Astrocyte of the spinal cord (primary cell): ENCODE data around the gene HMGB4.

Experiments used
- DNase-seq: peaks from one replicate; pipeline ENCODE4 v3.0.0; 2011; ENCODE audit warnings: low read depth, low spot score
- H3K4me3 ChIP-seq: 2 replicates; pipeline ENCODE4 v1.5.1; 2011; ENCODE audit warnings: low read depth, mild to moderate bottlenecking, low read length, moderate library complexity
- in situ Hi-C: cut with HindIII; loops from 2 replicates; pipeline ENCODE4 v1.10.0; 2017; ENCODE audit warnings: low sequenced_read_pairs
- TF ChIP-seq, protein P1 (sequence below): IDR thresholded peaks from 2 replicates; pipeline ENCODE4 v1.5.1; 2012; ENCODE audit warnings: low read depth, mild to moderate bottlenecking, low read length, inconsistent platforms

HMGB4 gene, protein sequence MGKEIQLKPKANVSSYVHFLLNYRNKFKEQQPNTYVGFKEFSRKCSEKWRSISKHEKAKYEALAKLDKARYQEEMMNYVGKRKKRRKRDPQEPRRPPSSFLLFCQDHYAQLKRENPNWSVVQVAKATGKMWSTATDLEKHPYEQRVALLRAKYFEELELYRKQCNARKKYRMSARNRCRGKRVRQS

DNA sequence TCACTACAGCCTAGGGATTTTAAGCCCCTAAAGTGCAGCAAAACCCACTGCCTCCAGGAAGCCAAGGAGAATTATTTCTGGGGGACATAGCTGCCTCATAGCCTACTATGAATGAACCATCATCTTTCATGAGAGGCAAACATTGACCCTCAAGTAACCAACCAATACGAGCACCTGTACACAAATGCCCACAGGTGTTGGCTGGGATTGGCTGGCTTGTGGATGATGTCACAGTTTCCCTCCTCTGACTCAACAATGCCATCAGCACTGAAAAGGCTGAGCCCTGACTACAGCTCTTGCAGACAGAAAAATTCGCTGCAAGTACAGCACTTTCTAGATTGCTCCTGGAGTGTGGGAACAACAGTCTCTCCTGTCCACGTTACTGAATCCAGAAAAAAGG lies at the start of gene HMGB4:
Gene HMGB4, plus strand, starts transcription at position 301 of the 400 bp plus-strand sequence. CDS start 113 bp downstream, outside the sequence.
- TF ChIP-seq, protein P1, sequence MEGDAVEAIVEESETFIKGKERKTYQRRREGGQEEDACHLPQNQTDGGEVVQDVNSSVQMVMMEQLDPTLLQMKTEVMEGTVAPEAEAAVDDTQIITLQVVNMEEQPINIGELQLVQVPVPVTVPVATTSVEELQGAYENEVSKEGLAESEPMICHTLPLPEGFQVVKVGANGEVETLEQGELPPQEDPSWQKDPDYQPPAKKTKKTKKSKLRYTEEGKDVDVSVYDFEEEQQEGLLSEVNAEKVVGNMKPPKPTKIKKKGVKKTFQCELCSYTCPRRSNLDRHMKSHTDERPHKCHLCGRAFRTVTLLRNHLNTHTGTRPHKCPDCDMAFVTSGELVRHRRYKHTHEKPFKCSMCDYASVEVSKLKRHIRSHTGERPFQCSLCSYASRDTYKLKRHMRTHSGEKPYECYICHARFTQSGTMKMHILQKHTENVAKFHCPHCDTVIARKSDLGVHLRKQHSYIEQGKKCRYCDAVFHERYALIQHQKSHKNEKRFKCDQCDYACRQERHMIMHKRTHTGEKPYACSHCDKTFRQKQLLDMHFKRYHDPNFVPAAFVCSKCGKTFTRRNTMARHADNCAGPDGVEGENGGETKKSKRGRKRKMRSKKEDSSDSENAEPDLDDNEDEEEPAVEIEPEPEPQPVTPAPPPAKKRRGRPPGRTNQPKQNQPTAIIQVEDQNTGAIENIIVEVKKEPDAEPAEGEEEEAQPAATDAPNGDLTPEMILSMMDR, result no peak
- in situ Hi-C loops, result no loop called here
- no peak within 1 kb of the TSS for H3K4me3 ChIP-seq
- no peak for DNase-seq

DNA sequence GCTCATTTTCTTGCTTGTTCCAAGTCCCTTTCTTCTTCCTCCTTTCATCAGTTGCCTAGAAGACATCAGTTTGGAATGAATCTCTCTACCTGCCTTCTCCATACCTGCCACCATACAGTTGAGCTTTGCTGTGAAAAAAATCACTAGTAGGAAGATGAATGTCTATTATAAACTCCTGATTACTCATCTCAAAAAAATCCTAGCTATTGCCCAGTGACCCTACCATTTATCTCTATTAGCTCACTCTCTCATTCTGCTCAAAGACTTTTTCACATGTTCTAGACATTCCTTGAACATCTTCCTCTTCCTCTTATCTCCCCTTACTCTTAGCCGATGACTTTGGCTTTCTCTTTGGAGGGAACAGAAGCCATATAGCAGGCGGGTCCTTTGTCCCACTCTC lies 49.7 kb upstream of the HMGB4 start:
- no peak overlapping the region for H3K4me3 ChIP-seq
- in situ Hi-C loops, result no loop called here
- no peak for DNase-seq
- TF ChIP-seq, protein P1, result no peak

DNA sequence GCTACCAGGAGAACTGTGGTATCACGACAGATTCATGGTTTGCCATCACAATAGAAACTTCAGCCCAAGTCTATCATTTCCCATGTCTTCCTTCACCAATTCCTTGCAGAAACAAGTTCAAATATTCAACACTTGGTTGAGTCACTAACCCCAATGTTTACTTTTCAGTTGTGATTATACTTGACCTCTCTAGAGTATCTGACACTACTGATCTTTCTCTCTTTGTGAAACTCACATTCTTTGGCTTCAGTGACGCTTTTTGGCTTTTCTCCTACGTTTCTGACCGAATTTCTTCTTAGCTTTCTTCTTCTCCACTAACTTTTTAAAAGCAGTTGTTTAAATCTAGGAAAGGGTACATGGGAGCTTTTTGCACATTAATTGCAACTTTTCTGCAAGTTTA lies 48.8 kb upstream of the HMGB4 start:
- TF ChIP-seq, protein P1, result no peak

DNA sequence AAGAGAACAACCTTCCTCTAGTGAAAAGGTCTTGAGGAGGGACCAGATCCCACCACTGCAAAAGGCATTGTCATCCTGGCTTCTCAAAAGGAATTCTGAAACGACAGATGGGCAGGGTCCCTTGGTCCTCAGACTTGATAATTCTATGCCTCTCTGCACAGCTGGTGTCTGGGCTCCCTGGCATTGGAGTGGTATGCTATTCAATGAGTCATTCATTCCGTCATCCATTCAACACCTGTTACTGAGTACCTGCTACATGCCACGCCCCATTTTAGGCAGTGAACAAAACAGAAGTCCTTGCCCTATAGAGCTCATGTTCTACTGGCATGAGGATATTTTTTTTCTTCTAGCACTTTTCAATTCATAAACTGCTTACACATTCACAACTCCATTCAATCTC lies 45.8 kb upstream of the HMGB4 start:
- TF ChIP-seq, protein P1, result no peak
- in situ Hi-C loops, result no loop called here
- DNase-seq, result no peak
- no peak overlapping the region for H3K4me3 ChIP-seq

More for the DNA sequence above, 48.8 kb upstream of the HMGB4 start:
- in situ Hi-C loops, result no loop called here
- DNase-seq, result peak; percentile 81
- H3K4me3 ChIP-seq, result no peak overlapping the region

DNA sequence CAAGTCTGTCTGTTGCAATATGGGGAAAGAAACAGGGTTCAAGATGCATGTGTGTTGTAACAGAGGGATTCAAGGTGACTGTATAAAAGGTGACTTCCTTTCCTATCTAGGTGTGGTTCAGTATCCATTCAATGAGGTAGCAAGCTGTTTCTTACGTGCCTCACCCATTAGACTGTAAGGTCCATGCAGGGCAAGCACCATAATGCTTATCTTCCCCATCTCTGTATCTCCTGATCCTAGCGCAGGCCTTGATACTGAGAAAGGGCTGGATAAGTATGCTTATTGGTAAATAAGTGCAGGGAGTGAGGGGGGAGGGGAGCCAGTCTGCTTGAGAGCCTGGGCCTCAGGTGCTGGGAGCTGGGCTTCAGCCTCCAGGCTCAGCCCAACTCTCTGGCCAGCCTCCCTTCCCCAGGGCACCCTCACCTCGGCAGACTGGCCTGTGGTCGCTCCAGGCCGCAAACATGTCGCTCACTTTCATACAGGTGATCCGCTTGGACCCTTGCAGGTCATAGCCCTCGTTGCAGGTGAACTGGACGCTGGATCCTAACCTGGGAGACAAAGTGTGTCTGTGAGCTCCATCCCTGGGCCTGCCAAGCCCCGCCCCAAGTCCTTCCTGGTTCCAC lies 44.5 kb upstream of the HMGB4 start:
- no peak for DNase-seq
- TF ChIP-seq, protein P1, result no peak
- in situ Hi-C loops, result no loop called here
- H3K4me3 ChIP-seq, result no peak overlapping the region

DNA sequence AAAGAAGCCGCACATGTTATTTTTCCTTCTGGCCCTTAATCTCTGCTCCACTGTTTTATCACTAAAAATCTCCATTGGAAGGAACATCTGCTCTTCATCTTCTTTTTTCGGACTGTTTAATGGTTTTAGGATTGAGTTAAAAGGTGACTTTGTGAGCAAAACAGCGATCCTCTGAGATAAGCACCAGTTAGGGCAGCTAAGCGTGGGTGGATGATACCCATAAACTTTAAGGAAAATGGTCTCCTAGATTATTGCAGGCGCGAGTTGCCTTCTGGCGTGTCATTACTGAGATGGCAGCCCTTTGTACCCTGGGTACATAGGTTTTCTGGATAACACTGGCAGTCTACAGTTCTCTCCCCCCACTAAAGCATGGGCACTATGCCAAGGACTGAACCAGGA lies 44.0 kb upstream of the HMGB4 start:
- in situ Hi-C loops, result no loop called here
- no peak overlapping the region for H3K4me3 ChIP-seq
- TF ChIP-seq, protein P1, result no peak
- no peak for DNase-seq
